Testis (tissue), 2 donors: ENCODE results near the gene NRARP.

ENCODE experiments used
- CTCF ChIP-seq, 3 experiments: fragments of 450-650 bp in 2 of 3; fragments of 200-600 bp in 1 of 3; sonication (generic) in 1 of 3; IDR thresholded peaks; one replicate each; pipeline ENCODE4 v1.5.1; 2016 to 2019; ENCODE audit warnings: antibody characterized with exemption in 3 of 3, mild to moderate bottlenecking in 2 of 3, moderate library complexity in 1 of 3
- POLR2A ChIP-seq: fragments of 450-650 bp; IDR thresholded peaks from one replicate; pipeline ENCODE4 v1.6.1; 2017; ENCODE audit warnings: antibody characterized with exemption, mild to moderate bottlenecking, moderate library complexity

GRCh38 chr9:137330689-137331088 lies 28.6 kb upstream of the NRARP start:
- TF ChIP-seq CTCF (IDR thresholded peaks at IDR 0.05), result no peak
- no peak for TF ChIP-seq POLR2A
